ENCODE measurements around the gene LIME1.
"Not testable (repeated sequence)": the region's sequence is repeated elsewhere in the genome, so short reads cannot be mapped to it uniquely, and the experiment has no call there.

Gene LIME1

GRCh38 chr20:63708301-63709148, 27.9 kb upstream of the LIME1 start:
- no peak for DNase-seq

- no peak for DNase-seq
Measured at GRCh38 chr20:63709149-63709527, 27.3 kb upstream of the LIME1 start.

GRCh38 chr20:63711085-63711645, 25.3 kb upstream of the LIME1 start:
- no peak for DNase-seq

GRCh38 chr20:63712191-63712590, 24.3 kb upstream of the LIME1 start:
- DNase-seq = no peak

- no peak for DNase-seq
Measured at GRCh38 chr20:63714858-63715257, 21.6 kb upstream of the LIME1 start.

GRCh38 chr20:63718996-63719395, 17.5 kb upstream of the LIME1 start:
- no peak for DNase-seq

- not testable (repeated sequence) for DNase-seq
Measured at GRCh38 chr20:63722967-63723622, 13.4 kb upstream of the LIME1 start.

GRCh38 chr20:63730189-63730733, 6.2 kb upstream of the LIME1 start:
- DNase-seq = not testable (repeated sequence)

- DNase-seq = no peak
Measured at GRCh38 chr20:63731410-63731809, 5.1 kb upstream of the LIME1 start.

- DNase-seq = no peak
Measured at GRCh38 chr20:63732118-63733095, 4.1 kb upstream of the LIME1 start.

GRCh38 chr20:63733117-63733516, 3.3 kb upstream of the LIME1 start:
- DNase-seq = no peak

- DNase-seq = no peak
Measured at GRCh38 chr20:63733579-63734081, 2.8 kb upstream of the LIME1 start.

- no peak for DNase-seq
Measured at GRCh38 chr20:63734111-63734945, 2.1 kb upstream of the LIME1 start.

- DNase-seq = no peak
Measured at GRCh38 chr20:63734946-63735858, 1.3 kb upstream of the LIME1 start.

GRCh38 chr20:63736893-63737694, 630 bp downstream of the LIME1 start:
- peak; percentile 60 for DNase-seq

- DNase-seq = no peak
Measured at GRCh38 chr20:63737695-63737944, 1.2 kb downstream of the LIME1 start.

- no peak for DNase-seq
Measured at GRCh38 chr20:63737945-63738686, 1.7 kb downstream of the LIME1 start.

GRCh38 chr20:63738687-63739129, 2.2 kb downstream of the LIME1 start:
- DNase-seq = no peak
